Caco-2 (cell line): ENCODE measurements around the gene UBASH3B. TPM values are rescaled to one million over a fixed set of nuclear protein-coding genes. Genes with fewer than 3 reads are reported as not detected.

ENCODE experiments used
- BruUV-seq: library from RNA; stranded (reverse); fragments of 400-500 nt; replicated peaks from 2 replicates; lab custom pipeline; 2021; lab: Mats Ljungman, UMichigan
- CTCF ChIA-PET: fragments of 300-600 bp; sonication (Branson Sonifier 250); formaldehyde crosslinking; loops from one replicate; lab custom pipeline; 2022; ENCODE audit warnings: antibody characterized with exemption; lab: Charles Lee
- POLR2A ChIA-PET: fragments of 300-600 bp; sonication (Branson Sonifier 250); formaldehyde crosslinking; loops from one replicate; lab custom pipeline; 2022; ENCODE audit warnings: antibody characterized with exemption; lab: Charles Lee
- DNase-seq, 2 experiments: peaks; one replicate each; pipeline versions ENCODE4 v3.0.0 to v3.0.0-alpha.2; 2020 to 2022
- H3K27me3 ChIP-seq: replicated peaks from 2 replicates; pipeline ENCODE4 v1.6.0; 2011; ENCODE audit warnings: low read length; ENCODE audit not compliant: control insufficient read depth, insufficient read depth
- H3K36me3 ChIP-seq: 2 replicates; pipeline ENCODE4 v1.5.1; 2011; ENCODE audit warnings: low read length; ENCODE audit not compliant: control insufficient read depth, insufficient read depth
- H3K4me1 ChIP-seq: fragments of 250-450 bp; sonication (Bioruptor Pico); 2 replicates; pipeline ENCODE4 v1.5.1; 2020; ENCODE audit warnings: mild to moderate bottlenecking
- H3K4me3 ChIP-seq: 2 replicates; pipeline ENCODE4 v1.5.1; 2011; ENCODE audit warnings: low read depth, mild to moderate bottlenecking, control low read depth, low read length
- H3K9me3 ChIP-seq: fragments of 250-450 bp; sonication (Bioruptor Pico); 2 replicates; pipeline ENCODE4 v1.5.1; 2020; ENCODE audit warnings: mild to moderate bottlenecking, moderate library complexity
- H3K27ac Mint-ChIP-seq: one replicate; pipeline ENCODE4 v1.8.0; 2022; ENCODE audit warnings: mixed read lengths; ENCODE audit not compliant: unreplicated experiment
- H3K27me3 Mint-ChIP-seq: one replicate; pipeline ENCODE4 v1.8.0; 2022; ENCODE audit warnings: mixed read lengths; ENCODE audit not compliant: insufficient read depth, unreplicated experiment
- H3K36me3 Mint-ChIP-seq: one replicate; pipeline ENCODE4 v1.8.0; 2022; ENCODE audit warnings: mild to moderate bottlenecking, mixed read lengths; ENCODE audit not compliant: insufficient read depth, unreplicated experiment
- H3K4me1 Mint-ChIP-seq: one replicate; pipeline ENCODE4 v1.8.0; 2022; ENCODE audit warnings: low read depth, mixed read lengths; ENCODE audit not compliant: unreplicated experiment
- H3K4me3 Mint-ChIP-seq: one replicate; pipeline ENCODE4 v1.8.0; 2022; ENCODE audit warnings: mild to moderate bottlenecking, moderate library complexity, mixed read lengths; ENCODE audit not compliant: unreplicated experiment
- H3K9me3 Mint-ChIP-seq: one replicate; pipeline ENCODE4 v1.8.0; 2022; ENCODE audit warnings: mixed read lengths; ENCODE audit not compliant: unreplicated experiment
- CTCF ChIP-seq, 2 experiments: fragments of 200-600 bp in 1 of 2; IDR thresholded peaks; 1 replicate in 1 of 2; 2 replicates in 1 of 2; pipeline versions ENCODE4 v1.5.1 to v1.8.0; 2011 to 2022; ENCODE audit warnings: antibody characterized with exemption in 1 of 2, control low read depth in 1 of 2, inconsistent platforms in 1 of 2, low read depth in 1 of 2, low read length in 1 of 2, mild to moderate bottlenecking in 1 of 2, moderate library complexity in 1 of 2; ENCODE audit not compliant: insufficient read depth in 1 of 2, severe bottlenecking in 1 of 2, unreplicated experiment in 1 of 2
- intact Hi-C: fragments of 100-400 bp; cut with micrococcal nuclease; formaldehyde crosslinking; loops from one replicate; pipeline ENCODE4 v1.10.0; 2022; ENCODE audit not compliant: unreplicated experiment
- total RNA-seq: library from RNA; stranded (reverse); gene quantifications from 2 replicates; pipeline ENCODE4 v1.2.3, GENCODE V29; 2022

UBASH3B gene
- total RNA-seq, 1 experiment from 2014 or later: 21.5 TPM

GRCh38 chr11:122852796-122853160 lies 197.3 kb downstream of the UBASH3B start:
- H3K9me3 ChIP-seq: no peaks in the 10 kb centered on the region
- H3K36me3 ChIP-seq: no peaks in the 10 kb centered on the region
- BruUV-seq: no TSS peak
- ChIA-PET POLR2A (no interaction called here), CTCF (interaction anchor here (0.5 to 2.6 kb wide), 10 partner anchors 39 to 449 kb away, joined by 3 to 15 read pairs (median 4); partner anchors contain the start of gene UBASH3B)
- H3K4me1 ChIP-seq: peaks cover 13% of the 10 kb centered on the region
- no peak overlapping the region for H3K4me3 ChIP-seq
- Mint-ChIP-seq H3K4me3 (no peak overlapping the region), H3K27ac (no peak overlapping the region), H3K4me1 (peaks cover 13% of the 10 kb centered on the region), H3K36me3 (no peaks in the 10 kb centered on the region), H3K9me3 (no peaks in the 10 kb centered on the region), H3K27me3 (peaks cover 3% of the 10 kb centered on the region)
- no peaks in the 10 kb centered on the region; the same call in 1 of the 2 replicates for H3K27me3 ChIP-seq
- no peak for TF ChIP-seq CTCF (IDR thresholded peaks at IDR 0.05; ENCODE audit: insufficient read depth in 1 of 2, low read depth in 1 of 2, low read length in 1 of 2, severe bottlenecking in 1 of 2, unreplicated experiment in 1 of 2)
- DNase-seq: no peak
- intact Hi-C loops: no loop called here

GRCh38 chr11:122853261-122853660 lies 197.7 kb downstream of the UBASH3B start:
- Mint-ChIP-seq H3K27ac (no peak overlapping the region), H3K4me3 (no peak overlapping the region), H3K27me3 (peaks cover 3% of the 10 kb centered on the region), H3K9me3 (no peaks in the 10 kb centered on the region), H3K36me3 (no peaks in the 10 kb centered on the region), H3K4me1 (peaks cover 13% of the 10 kb centered on the region)
- no peak for DNase-seq
- no peak for TF ChIP-seq CTCF (IDR thresholded peaks at IDR 0.05; ENCODE audit: insufficient read depth in 1 of 2, low read depth in 1 of 2, low read length in 1 of 2, severe bottlenecking in 1 of 2, unreplicated experiment in 1 of 2)
- no peaks in the 10 kb centered on the region; the same call in 1 of the 2 replicates for H3K27me3 ChIP-seq
- no peaks in the 10 kb centered on the region for H3K36me3 ChIP-seq
- H3K4me3 ChIP-seq: no peak overlapping the region
- BruUV-seq: no TSS peak
- POLR2A ChIA-PET: no interaction called here
- CTCF ChIA-PET: interaction anchor here (1.0 to 2.6 kb wide), 9 partner anchors 10 to 273 kb away, joined by 3 to 15 read pairs (median 5); partner anchors contain the start of gene UBASH3B
- peaks cover 13% of the 10 kb centered on the region for H3K4me1 ChIP-seq
- intact Hi-C loops: no loop called here
- no peaks in the 10 kb centered on the region for H3K9me3 ChIP-seq

GRCh38 chr11:122853971-122854446 lies 198.5 kb downstream of the UBASH3B start:
- H3K36me3 ChIP-seq: no peaks in the 10 kb centered on the region
- Mint-ChIP-seq H3K36me3 (no peaks in the 10 kb centered on the region), H3K4me1 (peaks cover 13% of the 10 kb centered on the region), H3K4me3 (no peak overlapping the region), H3K9me3 (no peaks in the 10 kb centered on the region), H3K27me3 (peaks cover 3% of the 10 kb centered on the region), H3K27ac (no peak overlapping the region)
- peak; percentile 79 to 80 for TF ChIP-seq CTCF (IDR thresholded peaks at IDR 0.05; ENCODE audit: insufficient read depth in 1 of 2, low read depth in 1 of 2, low read length in 1 of 2, severe bottlenecking in 1 of 2, unreplicated experiment in 1 of 2)
- no peak overlapping the region for H3K4me3 ChIP-seq
- H3K9me3 ChIP-seq: no peaks in the 10 kb centered on the region
- no peaks in the 10 kb centered on the region; the same call in 1 of the 2 replicates for H3K27me3 ChIP-seq
- no TSS peak for BruUV-seq
- intact Hi-C loops: loop anchor here (1.0 kb wide), 6 partner anchors 40 to 274 kb away; no protein-coding TSS in a partner anchor
- H3K4me1 ChIP-seq: peaks cover 13% of the 10 kb centered on the region
- POLR2A ChIA-PET: no interaction called here
- CTCF ChIA-PET: interaction anchor here (0.8 to 2.7 kb wide), 17 partner anchors 10 to 276 kb away, joined by 3 to 21 read pairs (median 4); partner anchors contain the start of gene UBASH3B
- DNase-seq: peak; percentile 69 to 83
